Stomach (tissue), 9 donors: ENCODE data around the gene MKX. TPM values are rescaled to one million over a fixed set of nuclear protein-coding genes. Genes with fewer than 3 reads are reported as not detected.

Experiments used
- DNase-seq, 2 donors: peaks; one replicate each; pipeline versions ENCODE4 v3.0.0 to v3.0.0-alpha.2; 2013 to 2019
- H3K27ac ChIP-seq, 5 donors: fragments of 200-600 bp in 4 of 5; sonication (generic) in 4 of 5; one replicate each; pipeline ENCODE4 v1.5.1; 2013 to 2019; ENCODE audit warnings: mild to moderate bottlenecking in 1 of 5, moderate library complexity in 1 of 5
- H3K27me3 ChIP-seq, 3 donors: fragments of 200-600 bp; sonication (generic); one replicate each; pipeline ENCODE4 v1.5.1; 2017 to 2019; ENCODE audit warnings: mixed run types in 1 of 3
- H3K36me3 ChIP-seq, 4 donors: fragments of 200-600 bp; sonication (generic); 1 replicate in 3 of 4; 2 replicates in 1 of 4; pipeline ENCODE4 v1.5.1; 2016 to 2019
- H3K4me1 ChIP-seq, 4 donors: fragments of 200-600 bp; sonication (generic); one replicate each; pipeline ENCODE4 v1.5.1; 2016 to 2019
- H3K4me3 ChIP-seq, 4 donors: fragments of 200-600 bp; sonication (generic) in 3 of 4; one replicate each; pipeline ENCODE4 v1.5.1; 2016 to 2019; ENCODE audit warnings: mild to moderate bottlenecking in 1 of 4
- H3K9me3 ChIP-seq, 4 donors: fragments of 200-600 bp; sonication (generic); one replicate each; pipeline ENCODE4 v1.5.1; 2016 to 2019
- EP300 ChIP-seq: sonication (generic); formaldehyde crosslinking; IDR thresholded peaks from one replicate; pipeline ENCODE4 v1.6.1; 2017; ENCODE audit warnings: antibody characterized with exemption
- POLR2A ChIP-seq, 4 donors: fragments of 450-650 bp; IDR thresholded peaks; one replicate each; pipeline ENCODE4 v1.6.1; 2016; ENCODE audit warnings: antibody characterized with exemption in 4 of 4, control low read depth in 2 of 4, mild to moderate bottlenecking in 1 of 4, moderate library complexity in 1 of 4
- POLR2AphosphoS5 ChIP-seq, 3 donors: sonication (generic); formaldehyde crosslinking; IDR thresholded peaks; one replicate each; pipeline ENCODE4 v1.6.1; 2016; ENCODE audit warnings: antibody characterized with exemption in 3 of 3
- WGBS, 5 donors: extraction: QIAGEN DNeasy Blood & Tissue Kit in 3 of 5; methylation state at CpG; one replicate each; pipeline versions ENCODE4 v1.1.5 to v1.1.7; 2013 to 2018; 5-methylcytosine and 5-hydroxymethylcytosine counted together
- intact Hi-C: fragments of 100-400 bp; cut with DNase I; formaldehyde crosslinking; loops from one replicate; pipeline ENCODE4 v1.15.1; 2023; ENCODE audit warnings: low total_unique reads
- polyA plus RNA-seq, 3 donors: library from polyadenylated mRNA; stranded (reverse); fragments of 200-250 nt; gene quantifications; one replicate each; pipeline ENCODE4 v1.2.3, GENCODE V29; 2013
- total RNA-seq, 5 donors: library from RNA; depleted of rRNA; stranded (reverse); fragments of >200 nt; gene quantifications; one replicate each; pipeline versions ENCODE4 v1.1.0 to v1.2.3, GENCODE V29; 2014 to 2016
- TF ChIP-seq, protein P1 (sequence below), 7 experiments: fragments of 450-650 bp in 4 of 7; fragments of 200-600 bp in 3 of 7; sonication (generic) in 3 of 7; IDR thresholded peaks; one replicate each; pipeline ENCODE4 v1.5.1; 2016 to 2019; ENCODE audit warnings: antibody characterized with exemption in 7 of 7, control low read depth in 2 of 7, mild to moderate bottlenecking in 1 of 7
- donor health status: healthy with polysubstance abuse.
- donor health status: Bipolar disorder and iron deficiency.
- donor health status: healthy.

The MKX gene
- total and polyA plus RNA-seq, 8 donors, result 0.06 to 24.1 (median 2.4) TPM; not detected in 2

- Histone ChIP-seq H3K27me3 (no peaks in the 10 kb centered on the region), H3K9me3 (no peaks in the 10 kb centered on the region), H3K4me3 (no peak overlapping the region), H3K27ac (no peak overlapping the region), H3K4me1 (peaks cover 0 to 5% (median 0%) of the 10 kb centered on the region in 4 donors), H3K36me3 (no peaks in the 10 kb centered on the region)
- intact Hi-C loops, result no loop called here
- 45 to 69% (median 61%) methylated on average over 3 of the region's 3 CpGs for WGBS, 5 donors
- no peak for TF ChIP-seq EP300
- no peak for TF ChIP-seq POLR2A (IDR thresholded peaks at IDR 0.05)
- TF ChIP-seq, protein P1, sequence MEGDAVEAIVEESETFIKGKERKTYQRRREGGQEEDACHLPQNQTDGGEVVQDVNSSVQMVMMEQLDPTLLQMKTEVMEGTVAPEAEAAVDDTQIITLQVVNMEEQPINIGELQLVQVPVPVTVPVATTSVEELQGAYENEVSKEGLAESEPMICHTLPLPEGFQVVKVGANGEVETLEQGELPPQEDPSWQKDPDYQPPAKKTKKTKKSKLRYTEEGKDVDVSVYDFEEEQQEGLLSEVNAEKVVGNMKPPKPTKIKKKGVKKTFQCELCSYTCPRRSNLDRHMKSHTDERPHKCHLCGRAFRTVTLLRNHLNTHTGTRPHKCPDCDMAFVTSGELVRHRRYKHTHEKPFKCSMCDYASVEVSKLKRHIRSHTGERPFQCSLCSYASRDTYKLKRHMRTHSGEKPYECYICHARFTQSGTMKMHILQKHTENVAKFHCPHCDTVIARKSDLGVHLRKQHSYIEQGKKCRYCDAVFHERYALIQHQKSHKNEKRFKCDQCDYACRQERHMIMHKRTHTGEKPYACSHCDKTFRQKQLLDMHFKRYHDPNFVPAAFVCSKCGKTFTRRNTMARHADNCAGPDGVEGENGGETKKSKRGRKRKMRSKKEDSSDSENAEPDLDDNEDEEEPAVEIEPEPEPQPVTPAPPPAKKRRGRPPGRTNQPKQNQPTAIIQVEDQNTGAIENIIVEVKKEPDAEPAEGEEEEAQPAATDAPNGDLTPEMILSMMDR (IDR thresholded peaks at IDR 0.05), result no peak
- TF ChIP-seq POLR2AphosphoS5 (IDR thresholded peaks at IDR 0.05), result no peak
- DNase-seq, result peak in 1 of 2 donors; percentile 20
Measured at GRCh38 chr10:27713941-27714340, 31.7 kb downstream of the MKX start.

DNA sequence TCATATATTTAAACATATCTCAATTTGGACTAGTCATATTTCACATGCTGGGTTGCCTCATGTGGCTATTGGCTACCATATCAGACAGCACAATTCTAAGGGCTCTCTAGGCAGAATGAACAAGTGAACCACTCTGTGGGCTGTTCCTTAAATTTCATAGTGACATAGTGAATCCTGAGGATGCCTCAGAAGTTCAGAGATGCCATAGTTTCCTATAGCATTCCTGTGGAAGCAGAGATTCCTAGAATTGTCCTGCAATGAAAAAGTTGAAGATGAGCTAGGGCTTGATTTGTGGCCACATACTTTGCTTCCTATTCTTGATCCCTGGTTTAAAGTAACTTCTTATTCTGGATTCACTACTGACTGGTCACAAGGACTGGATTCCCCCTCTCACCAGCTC lies 35.6 kb downstream of the MKX start:
- no peak overlapping the region for H3K27ac ChIP-seq
- H3K4me3 ChIP-seq, result no peak overlapping the region
- H3K4me1 ChIP-seq, result peaks cover 0 to 5% (median 0%) of the 10 kb centered on the region in 4 donors
- intact Hi-C loops, result no loop called here
- TF ChIP-seq POLR2A (IDR thresholded peaks at IDR 0.05), result no peak
- TF ChIP-seq, protein P1 (IDR thresholded peaks at IDR 0.05), result no peak
- TF ChIP-seq EP300, result no peak
- no peaks in the 10 kb centered on the region for H3K36me3 ChIP-seq
- H3K27me3 ChIP-seq, result no peaks in the 10 kb centered on the region
- H3K9me3 ChIP-seq, result no peaks in the 10 kb centered on the region
- no peak for DNase-seq

GRCh38 chr10:27709304-27709703 lies 36.3 kb downstream of the MKX start:
- Histone ChIP-seq H3K9me3 (no peaks in the 10 kb centered on the region), H3K27me3 (no peaks in the 10 kb centered on the region), H3K4me3 (no peak overlapping the region), H3K4me1 (peaks cover 0 to 5% (median 0%) of the 10 kb centered on the region in 4 donors), H3K27ac (no peak overlapping the region), H3K36me3 (no peaks in the 10 kb centered on the region)
- DNase-seq, result no peak
- TF ChIP-seq, protein P1 (IDR thresholded peaks at IDR 0.05), result no peak
- TF ChIP-seq POLR2AphosphoS5 (IDR thresholded peaks at IDR 0.05) (no peak), EP300 (no peak), POLR2A (IDR thresholded peaks at IDR 0.05) (no peak)
- WGBS, 5 donors, result 94 to 98% (median 97%) methylated on average over 3 of the region's 3 CpGs
- intact Hi-C loops, result no loop called here

DNA sequence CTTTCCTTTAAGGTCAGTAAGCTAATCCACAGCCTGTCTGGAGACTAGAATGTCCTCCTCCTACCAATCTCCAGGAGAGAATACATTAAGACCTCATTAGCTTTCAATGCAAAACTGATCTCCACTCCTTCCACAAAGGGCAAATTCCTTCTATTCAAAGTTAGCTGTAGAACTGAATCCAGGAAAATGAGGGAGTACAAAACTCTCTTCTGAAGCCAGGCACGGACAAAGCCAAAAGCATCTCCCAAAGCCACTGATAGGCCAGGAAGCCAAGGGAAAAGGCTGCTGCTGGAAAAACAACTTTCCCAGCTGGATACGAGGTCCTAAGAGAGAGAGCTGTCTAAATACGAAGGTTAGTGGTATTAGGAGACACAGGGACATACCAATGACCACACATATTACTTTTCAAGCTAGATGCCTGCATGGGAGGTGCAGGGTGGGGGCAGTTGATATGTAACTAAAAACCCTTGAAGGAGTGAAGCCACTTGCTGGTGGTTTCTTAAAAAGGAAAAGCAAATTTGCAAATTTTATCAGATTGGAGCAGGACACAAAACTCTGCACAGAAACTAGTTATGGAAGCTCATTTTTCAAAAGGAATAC lies 43.6 kb downstream of the MKX start:
- H3K36me3 ChIP-seq, result no peaks in the 10 kb centered on the region
- no peaks in the 10 kb centered on the region for H3K9me3 ChIP-seq
- WGBS, 5 donors, result 11 to 37% (median 32%) methylated on average over 3 of the region's 3 CpGs
- H3K4me3 ChIP-seq, result no peak overlapping the region
- H3K4me1 ChIP-seq, result peaks cover 0 to 12% (median 4%) of the 10 kb centered on the region in 4 donors
- intact Hi-C loops, result no loop called here
- TF ChIP-seq EP300, result no peak
- TF ChIP-seq, protein P1 (IDR thresholded peaks at IDR 0.05), result no peak
- no peak for TF ChIP-seq POLR2A (IDR thresholded peaks at IDR 0.05)
- TF ChIP-seq POLR2AphosphoS5 (IDR thresholded peaks at IDR 0.05), result no peak
- DNase-seq, result peak in 1 of 2 donors; percentile 28
- H3K27me3 ChIP-seq, result no peaks in the 10 kb centered on the region
- peak overlapping the region in 1 of 5 donors; percentile 14 for H3K27ac ChIP-seq
